DMS79 (cell line): ENCODE results near the gene SNX8.
"Not testable (repeated sequence)": the region's sequence is repeated elsewhere in the genome, so short reads cannot be mapped to it uniquely, and the experiment has no call there.

Experiments
- DNase-seq: peaks from one replicate; lab custom pipeline; 2025; lab: John Stamatoyannopoulos, UW

The SNX8 gene

GRCh38 chr7:2314209-2314955, at the start of gene SNX8:
TSS of gene SNX8 (minus strand) at chr7:2314441. CDS start at chr7:2314421, 20 bp downstream.
- DNase-seq: peak; percentile 76

DNA sequence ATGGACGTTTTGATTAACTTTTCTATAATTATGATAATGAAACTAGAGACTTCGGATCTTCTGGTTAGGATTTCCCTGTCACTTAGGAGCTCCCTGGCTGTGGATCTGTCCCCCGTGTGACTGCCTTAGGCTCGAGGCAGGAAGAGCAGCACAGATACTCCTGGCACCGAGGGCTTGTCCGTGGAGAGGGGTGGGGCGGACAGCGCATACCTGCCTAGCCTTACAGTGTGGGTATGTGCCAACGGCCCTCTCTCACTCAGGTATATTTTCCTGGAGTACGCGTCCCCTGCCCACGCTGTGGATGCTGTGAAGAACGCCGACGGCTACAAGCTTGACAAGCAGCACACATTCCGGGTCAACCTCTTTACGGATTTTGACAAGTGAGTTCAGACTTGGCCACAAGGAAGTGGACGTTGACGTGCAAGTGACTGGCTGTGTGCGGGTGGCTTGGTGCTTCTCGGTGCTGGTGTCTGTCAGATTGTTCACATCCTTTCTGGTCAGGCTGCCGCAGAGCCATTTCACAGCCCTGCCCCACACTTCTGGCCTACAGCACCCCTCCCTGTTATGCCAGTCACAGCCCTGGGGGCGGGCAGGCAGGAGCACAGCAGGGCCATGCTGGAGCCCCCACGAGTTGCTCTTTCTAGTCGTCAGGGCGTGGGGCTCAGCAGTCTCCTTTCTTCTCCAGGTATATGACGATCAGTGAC, 48.3 kb upstream of the SNX8 start:
- no peak for DNase-seq

DNA sequence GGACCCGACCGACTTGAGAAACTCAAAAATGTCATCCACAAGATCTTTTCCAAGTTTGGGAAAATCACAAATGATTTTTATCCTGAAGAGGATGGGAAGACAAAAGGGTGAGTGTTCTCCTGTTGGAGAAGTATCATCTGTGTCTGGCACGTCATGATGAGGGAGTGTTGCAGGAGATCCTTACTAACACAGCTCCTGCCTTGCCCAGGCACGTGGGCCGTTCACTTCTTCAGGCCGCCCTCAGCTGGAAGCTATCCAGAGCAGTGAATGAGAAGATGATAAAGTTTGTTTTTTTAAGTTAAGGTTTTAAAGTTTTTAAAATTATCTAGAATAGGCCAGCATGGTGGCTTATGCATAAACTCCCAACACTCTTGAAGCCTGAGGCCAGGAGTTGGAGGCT, 46.6 kb upstream of the SNX8 start:
- DNase-seq: no peak

DNA sequence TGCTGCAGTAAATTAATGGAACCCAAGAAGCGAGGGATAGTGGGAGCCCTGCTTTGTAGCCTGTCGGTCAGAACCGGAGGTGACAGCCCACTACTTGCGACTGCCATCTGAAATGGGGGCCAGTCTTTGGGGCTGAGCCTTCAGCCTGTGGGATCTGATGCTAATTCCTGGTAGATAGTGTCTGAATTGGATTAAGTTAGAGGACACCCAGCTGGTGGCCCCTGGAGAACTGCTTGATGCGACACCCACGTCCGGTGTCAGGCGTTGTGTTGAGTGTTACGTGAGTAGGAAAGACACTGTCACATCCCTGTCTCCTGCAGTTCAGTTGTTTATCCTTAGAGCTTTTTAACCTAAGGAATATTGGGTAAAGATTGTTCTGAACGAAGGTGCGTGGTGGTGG, 45.4 kb upstream of the SNX8 start:
- DNase-seq: no peak

- no peak for DNase-seq
These were observed 44.8 kb upstream of the SNX8 start for GRCh38 chr7:2358968-2359527.

DNA sequence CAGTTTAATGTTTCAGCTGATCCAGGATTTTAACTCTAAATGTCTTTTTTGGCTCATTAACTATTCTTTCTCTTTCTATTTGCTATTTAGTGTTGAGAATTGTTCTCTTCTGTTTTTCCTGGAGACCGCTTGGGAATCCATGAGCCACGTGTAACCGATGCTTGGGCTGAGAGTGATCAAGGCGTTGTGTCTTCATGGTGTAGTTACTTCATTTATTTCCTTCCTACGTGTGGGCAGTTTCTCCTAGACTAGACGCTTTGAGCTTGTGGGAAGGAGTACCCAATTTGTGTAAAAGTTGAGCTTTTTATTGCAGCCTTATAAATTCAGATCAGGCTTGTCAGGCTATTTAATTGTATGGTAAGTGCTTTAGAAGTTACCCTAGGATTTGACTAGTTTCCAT, 43.3 kb upstream of the SNX8 start:
- no peak for DNase-seq

GRCh38 chr7:2357165-2357564, 42.9 kb upstream of the SNX8 start:
- no peak for DNase-seq

DNA sequence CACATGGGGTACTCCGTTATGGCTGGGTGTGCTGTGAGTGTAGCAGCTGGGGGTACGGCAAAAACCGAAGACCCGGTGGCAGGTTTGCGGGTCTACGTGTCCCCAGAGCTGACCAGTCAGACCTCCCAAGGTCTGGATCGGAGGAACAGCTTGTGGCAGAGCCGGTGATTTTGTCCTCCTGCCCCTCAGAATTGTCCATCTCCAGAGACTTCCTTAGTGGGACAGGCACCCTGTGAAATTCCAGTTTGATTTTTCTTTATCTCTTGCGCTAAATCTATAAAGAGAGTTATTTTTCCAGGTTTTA, 41.4 kb upstream of the SNX8 start:
- no peak for DNase-seq

GRCh38 chr7:2354939-2355704, 40.9 kb upstream of the SNX8 start:
- no peak for DNase-seq

- peak; percentile 87 for DNase-seq
These were observed 40.1 kb upstream of the SNX8 start, which contains the start of gene EIF3B for GRCh38 chr7:2354186-2354938. TSS of gene EIF3B (plus strand) at chr7:2354827. CDS start at chr7:2354922, 95 bp downstream.

DNA sequence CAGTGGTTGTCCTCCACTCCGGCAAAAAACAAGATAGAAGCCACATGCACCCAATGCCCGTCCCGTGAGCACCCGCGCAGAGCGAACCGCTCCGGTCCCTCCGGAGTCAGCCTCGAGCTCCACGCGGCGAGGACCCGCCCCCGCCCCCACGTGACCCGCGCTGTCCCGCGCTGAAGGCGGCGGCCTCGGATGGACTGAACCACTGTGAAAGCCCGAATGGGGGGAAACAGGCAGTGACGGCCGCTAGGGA, 39.6 kb upstream of the SNX8 start:
- DNase-seq: peak; percentile 72

GRCh38 chr7:2353113-2353935, 39.1 kb upstream of the SNX8 start:
- DNase-seq: no peak

- DNase-seq: no peak
These were observed 36.6 kb upstream of the SNX8 start for GRCh38 chr7:2350861-2351260.

DNA sequence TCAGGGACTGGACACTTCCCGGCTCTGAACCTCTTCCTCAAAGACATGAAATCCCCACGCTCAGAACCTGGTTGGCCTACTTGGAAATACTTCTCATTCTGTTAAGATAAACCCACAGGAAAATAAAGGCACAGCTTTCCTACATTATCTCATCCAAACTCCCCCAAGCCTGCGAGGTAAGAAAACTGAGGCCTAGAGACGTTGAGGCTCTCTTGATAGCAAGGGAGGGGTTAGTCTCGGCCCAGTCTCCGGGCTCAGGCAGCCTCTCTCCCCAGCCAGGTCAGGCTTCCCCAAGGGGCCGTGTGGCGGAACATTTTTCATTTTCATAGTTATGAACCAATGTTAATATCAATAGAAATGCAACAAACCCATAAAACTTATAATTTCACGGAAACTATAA, 35.8 kb upstream of the SNX8 start:
- DNase-seq: no peak

DNA sequence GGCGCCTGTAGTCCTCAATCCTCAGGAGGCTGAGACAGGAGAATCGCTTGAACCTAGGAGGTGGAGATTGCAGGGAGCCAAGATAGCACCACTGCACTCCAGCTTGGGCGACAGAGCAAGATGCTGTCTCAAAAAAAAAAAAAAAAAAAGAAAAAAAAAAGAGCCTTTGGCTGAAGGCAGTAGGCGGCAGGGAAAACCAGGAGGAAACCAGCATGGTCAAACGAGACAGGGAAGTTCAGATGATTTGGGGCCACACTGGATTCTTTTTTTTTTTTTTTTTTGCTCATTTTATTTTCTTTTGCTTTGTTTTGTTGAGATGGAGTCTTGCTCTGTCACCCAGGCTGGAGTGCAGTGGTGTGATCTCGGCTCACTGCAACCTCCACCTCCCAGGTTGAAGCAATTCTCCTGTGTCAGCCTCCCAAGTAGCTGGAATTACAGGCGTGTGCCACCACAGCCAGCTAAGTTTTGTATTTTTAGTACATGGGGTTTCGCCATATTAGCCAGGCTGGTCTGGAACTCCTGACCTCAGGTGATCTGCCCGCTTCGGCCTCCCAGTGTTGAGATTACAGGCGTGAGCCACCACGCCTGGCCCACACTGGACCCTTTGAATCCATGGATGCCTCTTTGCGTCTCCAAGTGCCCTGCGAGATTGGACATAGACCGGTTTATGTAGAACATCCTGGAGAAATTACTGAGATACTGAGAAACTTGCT, 33.3 kb upstream of the SNX8 start:
- not testable (repeated sequence) for DNase-seq

DNA sequence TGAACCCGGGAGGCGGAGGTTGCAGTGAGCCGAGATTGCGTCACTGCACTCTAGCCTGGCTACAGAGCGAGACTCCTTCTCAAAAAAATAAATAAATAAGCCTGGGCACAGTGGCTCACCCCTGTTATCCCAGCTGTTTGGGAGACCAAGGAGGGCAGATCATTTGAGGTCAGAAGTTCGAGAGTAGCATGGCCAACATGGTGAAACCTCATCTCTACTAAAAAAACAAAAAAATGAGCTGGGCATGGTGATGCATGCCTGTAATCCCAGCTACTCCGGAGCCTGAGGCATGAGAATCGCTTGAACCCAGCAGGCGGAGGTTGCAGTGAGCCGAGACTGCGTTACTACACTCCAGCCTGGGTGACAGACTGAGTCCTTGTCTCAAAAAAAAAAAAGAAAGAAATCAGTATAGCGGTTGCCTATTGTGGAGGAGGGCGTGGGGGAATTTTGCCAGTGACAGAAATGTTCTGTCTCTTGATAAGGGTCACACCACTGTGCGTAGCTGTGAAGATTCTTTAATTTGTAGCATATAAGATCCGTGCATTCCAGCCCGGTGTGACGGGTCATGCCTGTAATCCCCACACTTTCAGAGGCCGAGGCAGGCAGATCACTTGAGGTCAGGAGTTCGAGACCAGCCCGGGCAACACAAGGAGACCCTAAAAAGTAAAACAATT, 22.5 kb upstream of the SNX8 start:
- DNase-seq: no peak

DNA sequence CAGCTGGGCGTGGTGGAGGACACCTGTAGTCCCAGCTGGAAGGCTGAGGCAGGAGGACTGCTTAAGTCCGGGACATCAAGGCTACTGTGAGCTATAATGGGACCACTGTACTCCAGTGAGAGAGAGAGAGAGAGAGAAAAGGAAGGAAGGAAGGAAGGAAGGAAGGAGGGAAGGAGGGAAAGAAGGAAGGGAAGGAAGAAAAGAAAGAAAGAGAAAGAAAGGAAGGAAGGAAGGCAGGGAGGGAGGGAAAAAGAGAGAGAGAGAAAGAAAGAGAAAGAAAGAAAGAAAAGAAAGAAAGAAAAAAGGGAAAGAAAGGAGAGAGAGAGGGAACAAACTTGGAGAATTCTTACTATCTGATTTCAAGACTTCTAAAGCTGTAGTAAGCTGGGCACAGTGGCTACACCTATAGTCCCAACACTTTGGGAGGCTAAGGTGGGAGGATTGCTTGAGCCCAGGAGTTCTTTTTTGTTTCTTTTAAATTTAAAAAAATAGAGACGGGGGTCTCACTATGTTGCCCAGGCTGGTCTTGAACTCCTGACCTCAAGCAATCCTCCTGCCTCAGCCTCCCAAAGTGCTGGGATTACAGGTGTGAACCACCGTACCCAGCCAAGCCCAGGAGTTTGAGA, 18.5 kb upstream of the SNX8 start:
- not testable (repeated sequence) for DNase-seq

DNA sequence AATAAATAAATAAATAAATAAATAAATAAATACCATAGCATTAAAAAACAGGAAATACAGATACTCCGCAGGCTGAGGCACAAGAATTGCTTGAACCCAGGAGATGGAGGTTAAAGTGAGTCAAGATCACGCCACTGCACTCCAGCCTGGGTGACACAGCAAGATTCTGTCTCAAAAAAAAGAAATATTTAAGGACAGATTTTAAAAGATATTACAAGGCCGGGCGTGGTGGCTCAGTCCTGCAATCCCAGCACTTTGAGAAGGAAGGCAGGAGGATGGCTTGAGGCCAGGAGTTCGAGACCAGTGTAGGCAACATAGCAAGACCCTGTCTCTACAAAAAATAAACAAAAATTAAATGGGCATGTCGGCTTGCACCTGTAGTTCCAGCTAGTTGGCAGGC, 17.5 kb upstream of the SNX8 start:
- no peak for DNase-seq

DNA sequence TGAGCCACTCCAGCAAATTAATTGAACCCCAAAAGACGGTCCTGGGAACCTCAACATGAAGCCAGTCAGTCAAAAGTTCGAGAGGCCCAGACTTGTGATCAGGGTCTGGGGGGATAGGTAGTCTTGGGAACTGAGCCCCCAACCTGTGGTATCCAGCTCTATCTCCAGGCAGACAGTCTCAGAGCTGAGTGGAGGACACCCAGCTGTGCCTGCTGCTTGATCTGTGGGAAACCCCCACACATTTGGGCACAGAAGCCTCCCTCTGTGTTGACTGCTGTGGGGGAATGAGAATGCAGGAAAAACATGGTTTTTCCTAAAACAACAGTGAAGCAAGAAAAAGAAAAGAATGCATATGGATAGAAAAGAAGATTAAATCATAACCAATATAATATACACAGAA, 16.3 kb upstream of the SNX8 start:
- DNase-seq: no peak

DNA sequence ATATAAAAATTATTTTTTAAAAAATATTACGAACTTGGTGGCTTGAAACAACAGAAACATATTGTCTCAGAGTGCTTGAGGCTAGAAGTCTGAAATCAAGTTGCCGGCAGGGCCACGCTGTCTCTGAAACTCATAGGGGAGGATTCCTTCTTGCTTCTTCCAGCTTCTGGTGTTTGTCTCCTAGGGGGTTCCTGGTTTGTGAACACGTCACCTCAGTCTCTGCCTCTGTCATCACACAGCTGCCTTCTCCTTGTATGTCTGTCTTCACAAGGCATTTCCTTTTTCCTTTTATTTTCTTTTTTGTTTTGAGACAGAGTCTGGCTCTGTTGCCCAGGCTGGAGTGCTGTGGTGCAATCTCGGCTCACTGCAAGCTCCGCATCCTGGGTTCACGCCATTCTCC, 12.7 kb upstream of the SNX8 start:
- no peak for DNase-seq
